PC-9 (cell line): ENCODE results near the gene TRAPPC6A. TPM values are rescaled to one million over a fixed set of nuclear protein-coding genes. Genes with fewer than 3 reads are reported as not detected.

Experiments
- BruUV-seq: library from RNA; stranded (reverse); fragments of 400-500 nt; replicated peaks from 2 replicates; lab custom pipeline; 2021; lab: Mats Ljungman, UMichigan
- CTCF ChIA-PET: fragments of 300-600 bp; sonication (Branson Sonifier 250); formaldehyde crosslinking; loops from one replicate; lab custom pipeline; 2022; ENCODE audit warnings: antibody characterized with exemption; lab: Charles Lee
- POLR2A ChIA-PET: fragments of 300-600 bp; sonication (Branson Sonifier 250); formaldehyde crosslinking; loops from one replicate; lab custom pipeline; 2022; ENCODE audit warnings: antibody characterized with exemption; ENCODE audit not compliant: unreplicated experiment; lab: Charles Lee
- DNase-seq, 2 experiments: peaks; one replicate each; pipeline versions ENCODE4 v3.0.0 to v3.0.0-alpha.2; 2015 to 2022; ENCODE audit warnings: mixed read lengths in 1 of 2
- H2AFZ ChIP-seq: fragments of 200-600 bp; sonication (generic); 2 replicates; pipeline ENCODE4 v1.8.1; 2017; ENCODE audit warnings: antibody characterized with exemption
- H3F3A ChIP-seq: fragments of 200-600 bp; sonication (generic); 2 replicates; pipeline ENCODE4 v1.8.1; 2017; ENCODE audit warnings: antibody characterized with exemption, mild to moderate bottlenecking, low read depth; ENCODE audit not compliant: insufficient read depth
- H3K27ac ChIP-seq: fragments of 200-600 bp; sonication (generic); 2 replicates; pipeline ENCODE4 v1.6.1; 2016; ENCODE audit warnings: mixed run types
- H3K27me3 ChIP-seq: fragments of 200-600 bp; sonication (generic); 2 replicates; pipeline ENCODE4 v1.6.1; 2016; ENCODE audit warnings: low read depth, mixed run types; ENCODE audit not compliant: insufficient read depth
- H3K36me3 ChIP-seq: fragments of 200-600 bp; sonication (generic); 2 replicates; pipeline ENCODE4 v1.6.1; 2016; ENCODE audit warnings: low read depth, mixed run types
- H3K4me1 ChIP-seq: fragments of 200-600 bp; sonication (generic); replicated peaks from 2 replicates; pipeline ENCODE4 v1.6.1; 2016; ENCODE audit warnings: mixed run types; ENCODE audit not compliant: insufficient read depth
- H3K4me2 ChIP-seq: fragments of 200-600 bp; sonication (generic); 2 replicates; pipeline ENCODE4 v1.6.1; 2017; ENCODE audit warnings: mixed run types
- H3K4me3 ChIP-seq: fragments of 200-600 bp; sonication (generic); 2 replicates; pipeline ENCODE4 v1.6.1; 2016; ENCODE audit warnings: mixed run types
- H3K79me2 ChIP-seq: fragments of 200-600 bp; sonication (generic); 2 replicates; pipeline ENCODE4 v1.6.1; 2017; ENCODE audit warnings: low read depth, mixed run types
- H3K9me2 ChIP-seq: fragments of 200-600 bp; sonication (generic); 2 replicates; pipeline ENCODE4 v1.8.1; 2017; ENCODE audit warnings: mild to moderate bottlenecking; ENCODE audit not compliant: insufficient read depth
- H3K9me3 ChIP-seq: fragments of 200-600 bp; sonication (generic); 2 replicates; pipeline ENCODE4 v1.8.1; 2016; ENCODE audit warnings: low read depth; ENCODE audit not compliant: insufficient read depth
- H4K20me1 ChIP-seq: fragments of 200-600 bp; sonication (generic); 2 replicates; pipeline ENCODE4 v1.8.1; 2017; ENCODE audit not compliant: insufficient read depth
- CTCF ChIP-seq: fragments of 200-600 bp; sonication (generic); conservative IDR thresholded peaks from 2 replicates; pipeline ENCODE4 v1.6.1; 2017; ENCODE audit warnings: mixed run types, antibody characterized with exemption, mild to moderate bottlenecking, moderate library complexity
- EZH2 ChIP-seq: fragments of 200-600 bp; sonication (generic); IDR thresholded peaks from 2 replicates; pipeline ENCODE4 v1.8.0; 2017; ENCODE audit warnings: antibody characterized with exemption, low read depth
- intact Hi-C: fragments of 100-400 bp; cut with micrococcal nuclease; formaldehyde crosslinking; loops from one replicate; pipeline ENCODE4 v1.10.0; 2022; ENCODE audit not compliant: unreplicated experiment
- total RNA-seq: library from RNA; stranded (reverse); gene quantifications from 2 replicates; pipeline ENCODE4 v1.2.3, GENCODE V29; 2021

TRAPPC6A gene
- total RNA-seq, 1 experiment from 2014 or later: 61.6 TPM

- Histone ChIP-seq H3F3A (peaks cover 51% of the 10 kb centered on the region), H3K9me2 (no peaks in the 10 kb centered on the region), H3K27me3 (no peaks in the 10 kb centered on the region), H3K36me3 (no peaks in the 10 kb centered on the region), H4K20me1 (peaks cover 10% of the 10 kb centered on the region; the same call in 1 of the 2 replicates), H3K4me1 (peaks cover 47% of the 10 kb centered on the region), H2AFZ (no peak overlapping the region), H3K4me3 (no peak overlapping the region), H3K4me2 (no peak overlapping the region), H3K9me3 (no peaks in the 10 kb centered on the region), H3K27ac (no peak overlapping the region), H3K79me2 (no peaks in the 10 kb centered on the region)
- DNase-seq: peak; percentile 68 to 78
- TF ChIP-seq CTCF (no peak; the same call in 1 of the 2 replicates), EZH2 (no peak)
- CTCF ChIA-PET: interaction anchor here (0.6 kb wide), 1 partner anchor 80 kb away, joined by 3 read pairs; no protein-coding TSS in a partner anchor
- BruUV-seq: no TSS peak
- intact Hi-C loops: loop anchor here (5.0 kb wide), 1 partner anchor 62 kb away; the partner anchor contains the start of gene PPP1R37
- POLR2A ChIA-PET: interaction anchor here (0.6 kb wide), 3 partner anchors 134 to 371 kb away, joined by 3 to 27 read pairs (median 3); no protein-coding TSS in a partner anchor
Observed at GRCh38 chr19:45154064-45154827, 23.8 kb downstream of the TRAPPC6A start.

GRCh38 chr19:45153339-45154063, 24.5 kb downstream of the TRAPPC6A start:
- Histone ChIP-seq H3K27me3 (no peaks in the 10 kb centered on the region), H3K27ac (no peak overlapping the region), H2AFZ (no peak overlapping the region), H3K4me1 (peaks cover 47% of the 10 kb centered on the region), H3K9me3 (no peaks in the 10 kb centered on the region), H3K9me2 (no peaks in the 10 kb centered on the region), H3K36me3 (no peaks in the 10 kb centered on the region), H3K4me2 (no peak overlapping the region), H3K4me3 (no peak overlapping the region), H4K20me1 (peaks cover 10% of the 10 kb centered on the region; the same call in 1 of the 2 replicates), H3F3A (peaks cover 57% of the 10 kb centered on the region), H3K79me2 (no peaks in the 10 kb centered on the region)
- TF ChIP-seq EZH2: no peak
- CTCF ChIA-PET: interaction anchor here (0.6 kb wide), 1 partner anchor 79 kb away, joined by 3 read pairs; no protein-coding TSS in a partner anchor
- POLR2A ChIA-PET: no interaction called here
- intact Hi-C loops: loop anchor here (5.0 kb wide), 1 partner anchor 61 kb away; the partner anchor contains the start of gene PPP1R37
- DNase-seq: no peak
- BruUV-seq: no TSS peak

- Histone ChIP-seq H3K27ac (no peak overlapping the region), H3K4me2 (no peak overlapping the region), H2AFZ (no peak overlapping the region), H3K27me3 (no peaks in the 10 kb centered on the region), H3F3A (peaks cover 57% of the 10 kb centered on the region), H3K79me2 (no peaks in the 10 kb centered on the region), H3K36me3 (no peaks in the 10 kb centered on the region), H3K9me3 (no peaks in the 10 kb centered on the region), H3K4me3 (no peak overlapping the region), H4K20me1 (peaks cover 10% of the 10 kb centered on the region; the same call in 1 of the 2 replicates), H3K9me2 (no peaks in the 10 kb centered on the region), H3K4me1 (peaks cover 47% of the 10 kb centered on the region)
- ChIA-PET CTCF (no interaction called here), POLR2A (no interaction called here)
- intact Hi-C loops: loop anchor here (5.0 kb wide), 1 partner anchor 60 kb away; the partner anchor contains the start of gene PPP1R37
- TF ChIP-seq CTCF (no peak), EZH2 (no peak)
- BruUV-seq: no TSS peak
- no peak for DNase-seq
Observed at GRCh38 chr19:45152504-45153338, 25.3 kb downstream of the TRAPPC6A start.
